ENCODE measurements around the gene SPCS2.

SPCS2 gene

GRCh38 chr11:74942073-74942759 lies 6.8 kb upstream of the SPCS2 start:
- no peak for TF ChIP-seq CTCF (IDR thresholded peaks at IDR 0.05; ENCODE audit: control extremely low read depth, extremely low read depth, low read depth, missing control alignments)
- no peak for DNase-seq (ENCODE audit: extremely low spot score)
- ChIA-PET CTCF (interaction anchor here (0.8 to 4.4 kb wide), 2 partner anchors 13 to 35 kb away, joined by 3 to 38 read pairs; no protein-coding TSS in a partner anchor), POLR2A (no interaction called here)

GRCh38 chr11:74948546-74948897 lies 544 bp upstream of the SPCS2 start:
- POLR2A ChIA-PET = interaction anchor here (0.5 to 1.4 kb wide), 2 partner anchors 9 to 1506 kb away, joined by 3 read pairs; no protein-coding TSS in a partner anchor
- no peak for DNase-seq (ENCODE audit: extremely low spot score)
- CTCF ChIA-PET = interaction anchor here (1.0 to 1.4 kb wide), 3 partner anchors 12 to 19 kb away, joined by 3 to 4 read pairs (median 3); no protein-coding TSS in a partner anchor
- no peak for TF ChIP-seq CTCF (IDR thresholded peaks at IDR 0.05; ENCODE audit: control extremely low read depth, extremely low read depth, low read depth, missing control alignments)

- DNase-seq (ENCODE audit: extremely low spot score) = no peak
- CTCF ChIA-PET = interaction anchor here (1.0 to 1.8 kb wide), 4 partner anchors 10 to 291 kb away, joined by 3 to 8 read pairs (median 4); partner anchors contain the start of gene TPBGL
- POLR2A ChIA-PET = no interaction called here
- TF ChIP-seq CTCF (IDR thresholded peaks at IDR 0.05; ENCODE audit: control extremely low read depth, extremely low read depth, low read depth, missing control alignments) = no peak
Observed at GRCh38 chr11:74949753-74950137, 679 bp downstream of the SPCS2 start.

- ChIA-PET POLR2A (no interaction called here), CTCF (interaction anchor here (1.0 to 1.8 kb wide), 5 partner anchors 10 to 291 kb away, joined by 3 to 8 read pairs (median 4); partner anchors contain the start of gene TPBGL)
- DNase-seq (ENCODE audit: extremely low spot score) = no peak
- no peak for TF ChIP-seq CTCF (IDR thresholded peaks at IDR 0.05; ENCODE audit: control extremely low read depth, extremely low read depth, low read depth, missing control alignments)
Observed at GRCh38 chr11:74950374-74950969, 1.4 kb downstream of the SPCS2 start.

- ChIA-PET POLR2A (no interaction called here), CTCF (interaction anchor here (1.1 to 3.9 kb wide), 5 partner anchors 9 to 290 kb away, joined by 4 to 15 read pairs (median 4); partner anchors contain the start of gene TPBGL)
- DNase-seq (ENCODE audit: extremely low spot score) = no peak
- TF ChIP-seq CTCF (IDR thresholded peaks at IDR 0.05; ENCODE audit: control extremely low read depth, extremely low read depth, low read depth, missing control alignments) = no peak
Observed at GRCh38 chr11:74951226-74951625, 2.2 kb downstream of the SPCS2 start.

- CTCF ChIA-PET = interaction anchor here (1.3 to 3.9 kb wide), 4 partner anchors 11 to 61 kb away, joined by 3 to 15 read pairs (median 6); no protein-coding TSS in a partner anchor
- DNase-seq (ENCODE audit: extremely low spot score) = no peak
- POLR2A ChIA-PET = no interaction called here
- no peak for TF ChIP-seq CTCF (IDR thresholded peaks at IDR 0.05; ENCODE audit: control extremely low read depth, extremely low read depth, low read depth, missing control alignments)
Observed at GRCh38 chr11:74952752-74953151, 3.7 kb downstream of the SPCS2 start.

Data from GM10248 (cell line).